SU-DHL-6 (cell line): ENCODE measurements around the gene DTNBP1.

Source experiments
- CTCF ChIP-seq: fragments of 200-600 bp; sonication (generic); IDR thresholded peaks from one replicate; pipeline ENCODE4 v1.5.1; 2017; ENCODE audit warnings: antibody characterized with exemption, mild to moderate bottlenecking, low read length, moderate library complexity; ENCODE audit not compliant: insufficient read depth, poor library complexity, severe bottlenecking
- EZH2phosphoT487 ChIP-seq: fragments of 200-600 bp; sonication (generic), shearing (Covaris generic); conservative IDR thresholded peaks from 2 replicates; pipeline ENCODE4 v1.6.1; 2018; ENCODE audit warnings: mild to moderate bottlenecking, antibody characterized with exemption, low read length, moderate library complexity, mixed read lengths

DNA sequence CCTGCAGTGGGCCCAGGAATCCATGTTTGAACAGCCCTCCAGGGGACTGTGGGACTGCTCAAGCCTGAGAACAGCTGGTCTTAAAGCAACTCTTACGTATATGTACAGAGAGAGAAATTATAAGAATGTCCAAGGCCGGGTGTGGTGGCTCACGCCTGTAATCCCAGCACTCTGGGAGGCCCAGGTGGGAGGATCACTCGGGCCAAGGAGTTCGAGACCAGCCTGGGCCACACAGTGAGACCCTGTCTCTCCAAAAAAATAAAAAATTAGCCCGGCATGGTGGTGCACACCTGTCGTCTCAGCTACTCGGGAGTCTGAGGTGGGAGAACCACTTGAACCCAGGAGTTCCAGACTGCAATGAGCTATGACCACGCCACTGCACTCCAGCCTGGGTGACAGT lies 134.0 kb downstream of the DTNBP1 start:
- TF ChIP-seq CTCF (no peak), EZH2phosphoT487 (no peak)
